BJ (cell line): ENCODE data around the gene RAPGEF1. TPM values are rescaled to one million over a fixed set of nuclear protein-coding genes. Genes with fewer than 3 reads are reported as not detected.
A peak's percentile ranks its signal among the peaks of the same experiment; 100 is the strongest.
"Not testable (repeated sequence)": the region's sequence is repeated elsewhere in the genome, so short reads cannot be mapped to it uniquely, and the experiment has no call there.

ENCODE experiments used
- CTCF ChIA-PET: fragments of 350-600 bp; formaldehyde crosslinking; extraction: SDS; loops from one replicate; lab custom pipeline; 2021; ENCODE audit warnings: antibody characterized with exemption, inconsistent platforms; lab: Yijun Ruan, JAX
- POLR2A ChIA-PET: fragments of 300-600 bp; sonication (Branson Sonifier 250); formaldehyde crosslinking; extraction: SDS; loops from one replicate; lab custom pipeline; 2021; ENCODE audit warnings: antibody characterized with exemption; lab: Charles Lee
- DNase-seq: peaks from one replicate; pipeline ENCODE4 v3.0.0-alpha.2; 2011; ENCODE audit warnings: low read depth
- H3K27me3 ChIP-seq: 2 replicates; pipeline ENCODE4 v1.6.0; 2011; ENCODE audit warnings: low read length; ENCODE audit not compliant: control insufficient read depth, insufficient read depth
- H3K36me3 ChIP-seq: 2 replicates; pipeline ENCODE4 v1.5.1; 2011; ENCODE audit warnings: low read length; ENCODE audit not compliant: control insufficient read depth, insufficient read depth
- H3K4me3 ChIP-seq: 2 replicates; pipeline ENCODE4 v1.5.1; 2011; ENCODE audit warnings: low read depth, mild to moderate bottlenecking, control low read depth, low read length
- CTCF ChIP-seq: IDR thresholded peaks from 2 replicates; pipeline ENCODE4 v1.5.1; 2011; ENCODE audit warnings: low read depth, mild to moderate bottlenecking, control low read depth, inconsistent platforms, low read length, moderate library complexity; ENCODE audit not compliant: insufficient read depth
- polyA plus RNA-seq: library from polyadenylated mRNA; depleted of rRNA; stranded (reverse); fragments of >200 nt; gene quantifications from 2 replicates; pipeline ENCODE4 v1.2.3, GENCODE V29; 2011

Gene RAPGEF1
- polyA plus RNA-seq, 1 experiment, result 31.6 TPM

- no peaks in the 10 kb centered on the region for H3K36me3 ChIP-seq
- CTCF ChIA-PET, result no interaction called here
- DNase-seq, result no peak
- no peak overlapping the region for H3K4me3 ChIP-seq
- POLR2A ChIA-PET, result no interaction called here
- H3K27me3 ChIP-seq, result peaks cover 14% of the 10 kb centered on the region
- TF ChIP-seq CTCF, result no peak
Measured at GRCh38 chr9:131554843-131555351, 185.0 kb downstream of the RAPGEF1 start.

GRCh38 chr9:131554087-131554842 is 185.6 kb downstream of the RAPGEF1 start:
- no peak for DNase-seq
- CTCF ChIA-PET, result no interaction called here
- Histone ChIP-seq H3K27me3 (peaks cover 14% of the 10 kb centered on the region), H3K36me3 (no peaks in the 10 kb centered on the region), H3K4me3 (no peak overlapping the region)
- no peak for TF ChIP-seq CTCF
- POLR2A ChIA-PET, result no interaction called here

- DNase-seq, result no peak
- no peak for TF ChIP-seq CTCF
- ChIA-PET POLR2A (no interaction called here), CTCF (no interaction called here)
- H3K27me3 ChIP-seq, result peaks cover 22% of the 10 kb centered on the region
- H3K36me3 ChIP-seq, result no peaks in the 10 kb centered on the region
- no peak overlapping the region for H3K4me3 ChIP-seq
Measured at GRCh38 chr9:131552030-131552429, 187.8 kb downstream of the RAPGEF1 start.

- H3K36me3 ChIP-seq, DNase-seq, POLR2A ChIA-PET, CTCF ChIA-PET, H3K4me3 ChIP-seq: not testable (repeated sequence)
- H3K27me3 ChIP-seq, result peaks cover 27% of the 10 kb centered on the region
Measured at GRCh38 chr9:131550465-131550864, 189.4 kb downstream of the RAPGEF1 start.

- H3K36me3 ChIP-seq, DNase-seq, H3K4me3 ChIP-seq, POLR2A ChIA-PET, CTCF ChIA-PET: not testable (repeated sequence)
- peaks cover 33% of the 10 kb centered on the region for H3K27me3 ChIP-seq
Measured at GRCh38 chr9:131549186-131549585, 190.7 kb downstream of the RAPGEF1 start.

- H3K4me3 ChIP-seq, result peak overlapping the region; percentile 3; the same call in 1 of the 2 replicates
- peaks cover 24% of the 10 kb centered on the region for H3K27me3 ChIP-seq
- no peaks in the 10 kb centered on the region for H3K36me3 ChIP-seq
- POLR2A ChIA-PET, result no interaction called here
- CTCF ChIA-PET, result interaction anchor here (0.8 to 1.6 kb wide), 7 partner anchors 13 to 202 kb away, joined by 3 to 5 read pairs (median 3); no protein-coding TSS in a partner anchor
- no peak for DNase-seq
- TF ChIP-seq CTCF, result peak; percentile 32; the same call in 1 of the 2 replicates
Measured at GRCh38 chr9:131546336-131547084, 193.4 kb downstream of the RAPGEF1 start.
